HG03139 (cell line): ENCODE measurements around the gene LOXL1.
A peak's percentile ranks its signal among the peaks of the same experiment; 100 is the strongest.
"Not testable (repeated sequence)": the region's sequence is repeated elsewhere in the genome, so short reads cannot be mapped to it uniquely, and the experiment has no call there.

Source experiments
- ATAC-seq: cut with Tn5 transposase; IDR thresholded peaks from one replicate; pipeline ENCODE4 v1.9.1; 2021; ENCODE audit not compliant: unreplicated experiment

Gene LOXL1

DNA sequence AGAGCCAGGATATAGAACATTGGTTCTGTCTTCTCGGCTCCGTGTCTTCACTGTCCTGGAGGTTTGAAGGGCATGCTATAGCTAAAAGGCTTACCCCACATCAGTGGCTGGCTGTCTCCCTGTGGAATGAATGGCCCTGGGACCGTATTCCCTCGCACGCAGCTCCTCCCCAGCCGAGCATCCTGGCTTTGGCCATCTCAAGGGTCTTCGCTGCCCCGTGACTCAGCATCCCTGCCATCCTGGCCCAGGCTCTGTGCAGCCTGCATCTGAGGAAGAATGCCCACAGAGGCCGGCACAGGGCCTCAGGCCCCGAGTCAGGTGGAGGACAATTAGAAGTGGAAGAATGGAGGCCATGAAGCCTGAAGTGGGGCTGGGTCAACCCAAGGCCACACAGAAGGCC is 11.0 kb downstream of the LOXL1 start:
- ATAC-seq: no peak

- no peak for ATAC-seq
Observed at GRCh38 chr15:73937726-73938125, 11.5 kb downstream of the LOXL1 start.

GRCh38 chr15:73938516-73938915 is 12.3 kb downstream of the LOXL1 start:
- not testable (repeated sequence) for ATAC-seq

GRCh38 chr15:73939138-73939537 is 12.9 kb downstream of the LOXL1 start:
- ATAC-seq: no peak

DNA sequence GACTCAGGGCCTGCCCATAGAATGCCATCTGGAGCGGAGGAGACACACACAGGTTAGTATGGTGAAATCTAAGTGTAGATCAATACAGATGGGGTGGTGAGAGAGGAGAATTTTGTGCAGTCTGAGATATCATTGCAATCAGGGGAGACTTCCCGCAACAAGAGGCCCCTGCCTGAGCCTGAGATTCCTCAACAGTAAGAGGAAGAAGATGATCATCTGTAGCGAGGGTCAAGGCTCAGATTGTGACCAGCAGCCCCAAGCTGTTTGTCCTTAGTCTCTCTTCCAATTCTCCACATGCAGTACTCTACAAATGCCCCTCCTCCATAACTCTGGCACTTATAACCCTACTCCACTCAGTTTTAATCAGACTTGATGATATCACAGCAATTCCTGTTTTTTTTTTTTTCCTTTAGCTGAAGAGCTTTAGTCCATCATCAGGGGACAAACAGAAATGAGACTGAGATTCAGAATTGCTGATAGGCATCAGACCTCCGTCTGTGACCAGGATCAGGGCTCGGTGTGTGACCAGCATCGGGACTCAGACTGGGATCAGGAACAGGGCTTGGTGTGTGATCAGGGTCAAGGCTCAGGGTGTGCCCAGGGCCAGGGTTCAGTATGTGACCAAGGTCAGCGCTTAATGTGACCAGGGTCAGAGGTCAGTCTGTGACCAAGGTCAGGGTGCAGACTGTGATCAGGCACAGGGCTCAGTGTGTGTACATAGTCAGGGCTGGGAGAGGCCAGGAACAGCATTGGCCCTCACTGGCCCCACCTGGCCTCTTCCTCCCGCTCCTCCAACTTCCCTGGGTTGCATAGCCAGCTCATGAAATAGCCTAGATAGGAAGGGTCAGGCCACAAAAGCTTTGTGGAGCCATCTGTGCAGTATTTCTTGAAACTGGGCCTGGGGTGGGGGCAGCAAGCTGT is 14.1 kb downstream of the LOXL1 start:
- no peak for ATAC-seq

DNA sequence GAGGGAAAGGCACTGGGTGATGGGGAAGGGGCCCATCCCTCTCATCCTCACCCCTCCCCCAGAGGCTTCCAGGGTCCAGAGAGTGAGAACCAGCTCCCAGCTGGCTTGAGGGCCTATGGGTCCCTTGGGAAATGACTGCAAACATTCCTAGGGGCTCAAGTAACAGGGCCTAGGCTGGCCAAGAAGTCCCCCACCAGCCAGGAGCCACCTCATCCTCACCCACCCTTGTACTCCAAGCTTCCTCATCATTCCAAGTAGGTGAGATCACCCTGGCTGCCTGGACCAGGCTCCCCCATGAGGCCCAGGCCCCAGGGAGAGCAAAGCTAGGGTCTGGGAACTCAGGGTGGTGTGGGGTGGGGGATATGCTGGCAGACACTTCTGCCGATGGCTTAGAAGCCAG is 14.8 kb downstream of the LOXL1 start:
- ATAC-seq: no peak

- no peak for ATAC-seq
Observed at GRCh38 chr15:73941449-73941848, 15.2 kb downstream of the LOXL1 start.

DNA sequence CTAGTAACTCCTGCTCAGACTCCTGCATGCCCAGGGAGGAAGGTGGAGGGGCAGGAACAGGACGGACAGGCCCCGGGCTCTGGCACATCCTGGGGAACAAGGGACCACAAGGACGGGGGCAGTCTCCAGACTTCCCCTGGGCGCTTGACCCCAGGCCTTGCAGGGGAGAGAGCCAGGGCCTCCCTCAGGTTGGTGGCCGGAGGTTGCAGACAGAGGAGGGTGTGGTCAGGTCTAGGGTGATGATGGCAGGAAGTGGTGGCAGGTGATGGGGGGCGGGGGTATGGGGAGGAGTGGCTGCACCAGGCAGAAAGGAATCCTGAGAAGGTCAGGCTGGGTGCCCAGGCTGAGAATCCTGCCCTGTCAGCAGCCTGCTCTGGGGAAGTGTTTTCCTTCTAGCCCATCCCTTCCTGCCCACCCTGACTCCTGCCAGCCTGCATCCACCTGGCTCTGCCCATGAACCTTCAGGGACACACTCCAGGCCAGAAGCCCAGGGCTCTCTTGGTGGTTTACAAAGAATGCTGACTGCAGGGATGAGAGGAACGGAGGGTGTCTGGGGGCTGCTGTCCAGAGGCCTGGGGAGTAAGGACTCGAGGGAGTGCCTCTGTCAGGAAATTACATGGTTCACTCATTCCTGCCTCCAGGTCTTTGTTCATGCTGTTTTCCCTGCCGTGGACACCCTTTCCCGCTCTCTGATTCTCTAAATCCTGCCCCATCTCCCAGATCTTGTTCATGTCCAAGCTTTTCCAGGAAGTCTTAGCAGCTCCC is 15.8 kb downstream of the LOXL1 start:
- ATAC-seq: no peak

DNA sequence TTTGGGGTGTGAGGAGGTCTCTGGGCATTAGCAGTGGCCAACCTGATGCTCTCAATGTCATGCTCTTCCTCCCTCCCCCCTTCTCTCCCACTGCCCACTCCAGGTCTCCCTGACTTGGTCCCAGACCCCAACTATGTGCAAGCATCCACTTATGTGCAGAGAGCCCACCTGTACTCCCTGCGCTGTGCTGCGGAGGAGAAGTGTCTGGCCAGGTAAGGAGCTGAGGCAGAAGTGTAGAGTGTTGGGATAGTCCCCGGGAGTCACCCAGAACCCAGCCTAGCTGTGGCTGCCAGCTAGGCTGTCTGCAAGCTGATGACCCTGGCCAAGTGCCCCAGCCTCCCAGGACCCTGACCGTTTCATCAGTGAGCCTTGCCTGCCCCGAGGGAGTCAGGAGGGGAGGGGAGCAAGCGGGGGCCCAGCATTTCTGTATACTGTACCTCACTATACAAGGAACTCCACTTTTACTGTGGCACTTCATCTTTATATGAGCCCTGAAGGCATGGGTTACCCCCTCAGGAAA is 16.5 kb downstream of the LOXL1 start:
- no peak for ATAC-seq

- no peak for ATAC-seq
Observed at GRCh38 chr15:73944161-73945129, 18.2 kb downstream of the LOXL1 start.

GRCh38 chr15:73945130-73945508 is 18.9 kb downstream of the LOXL1 start:
- no peak for ATAC-seq

GRCh38 chr15:73946046-73946721 is 19.9 kb downstream of the LOXL1 start:
- ATAC-seq: no peak

GRCh38 chr15:73946795-73947370 is 20.6 kb downstream of the LOXL1 start:
- no peak for ATAC-seq

DNA sequence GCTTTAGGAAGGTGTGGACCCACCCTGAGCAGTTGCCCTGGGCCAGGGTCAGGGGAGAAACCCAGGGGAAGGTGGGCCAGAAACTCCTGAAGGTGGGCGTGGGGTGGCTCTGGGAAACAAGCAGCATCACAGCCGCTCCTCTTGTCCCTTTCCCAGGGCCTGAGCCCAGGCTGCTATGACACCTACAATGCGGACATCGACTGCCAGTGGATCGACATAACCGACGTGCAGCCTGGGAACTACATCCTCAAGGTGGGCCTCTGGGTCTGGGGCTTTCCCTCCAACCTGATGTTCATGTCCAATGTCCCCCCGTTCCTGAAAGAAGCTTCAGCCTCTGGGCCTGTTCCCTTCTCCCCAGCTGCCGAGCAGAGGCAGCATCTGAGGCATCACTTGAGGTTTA is 21.4 kb downstream of the LOXL1 start:
- no peak for ATAC-seq

DNA sequence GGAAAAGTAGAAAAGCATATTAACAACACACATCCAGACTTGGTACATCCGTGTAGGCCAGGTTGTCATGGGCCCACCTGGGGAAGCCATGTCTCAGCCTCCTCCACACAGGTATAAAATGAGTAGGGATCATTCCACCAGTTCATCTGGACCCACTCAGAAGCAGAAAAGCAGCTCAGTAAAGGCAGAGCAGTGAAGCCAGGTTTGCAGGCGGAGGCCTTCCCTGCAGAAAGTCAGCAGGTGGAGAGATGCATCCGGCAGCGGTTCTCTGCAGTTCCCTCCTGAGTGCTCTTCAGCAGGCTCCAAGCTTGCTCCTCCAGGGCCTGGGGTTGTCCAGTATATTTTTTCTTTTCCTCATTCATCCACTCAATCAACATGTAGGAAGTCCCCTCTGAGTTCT is 22.1 kb downstream of the LOXL1 start:
- no peak for ATAC-seq

DNA sequence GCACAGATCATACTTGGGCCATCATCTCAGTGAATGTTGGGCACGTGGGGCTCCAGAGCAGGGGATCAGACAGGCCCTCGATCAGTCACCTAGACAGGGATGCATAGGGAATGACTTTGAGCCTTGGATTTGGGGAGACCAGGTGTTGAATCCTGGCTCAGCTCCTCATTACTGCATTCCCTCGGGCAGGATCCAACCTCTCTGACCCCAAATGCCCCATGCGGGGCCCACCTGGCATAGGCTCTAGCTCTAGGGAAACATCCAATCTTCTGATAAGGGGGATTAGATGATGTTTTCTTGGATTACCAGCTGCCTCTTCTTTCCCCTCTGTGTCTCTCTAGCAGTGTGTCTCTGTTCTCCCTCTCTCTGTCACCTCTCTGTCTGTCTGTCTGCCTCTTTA is 22.7 kb downstream of the LOXL1 start:
- no peak for ATAC-seq

- no peak for ATAC-seq
Observed at GRCh38 chr15:73949496-73949895, 23.2 kb downstream of the LOXL1 start.

DNA sequence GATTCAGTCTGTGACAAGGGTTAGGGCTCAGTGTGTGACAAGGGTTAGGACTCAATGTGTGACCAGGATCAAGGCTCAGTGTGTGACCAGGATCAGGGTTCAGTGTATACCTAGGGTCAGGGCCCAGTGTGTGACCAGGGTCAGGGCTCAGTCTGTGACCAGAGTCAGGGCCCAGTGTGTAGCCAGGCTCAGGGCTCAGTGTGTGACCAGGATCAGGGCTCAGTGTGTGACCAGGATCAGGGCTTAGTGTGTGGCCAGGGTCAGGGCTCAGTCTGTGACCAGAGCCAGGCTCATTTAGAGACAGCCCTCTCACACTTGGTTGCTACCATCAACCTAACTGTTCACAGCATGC is 24.2 kb downstream of the LOXL1 start:
- ATAC-seq: no peak

DNA sequence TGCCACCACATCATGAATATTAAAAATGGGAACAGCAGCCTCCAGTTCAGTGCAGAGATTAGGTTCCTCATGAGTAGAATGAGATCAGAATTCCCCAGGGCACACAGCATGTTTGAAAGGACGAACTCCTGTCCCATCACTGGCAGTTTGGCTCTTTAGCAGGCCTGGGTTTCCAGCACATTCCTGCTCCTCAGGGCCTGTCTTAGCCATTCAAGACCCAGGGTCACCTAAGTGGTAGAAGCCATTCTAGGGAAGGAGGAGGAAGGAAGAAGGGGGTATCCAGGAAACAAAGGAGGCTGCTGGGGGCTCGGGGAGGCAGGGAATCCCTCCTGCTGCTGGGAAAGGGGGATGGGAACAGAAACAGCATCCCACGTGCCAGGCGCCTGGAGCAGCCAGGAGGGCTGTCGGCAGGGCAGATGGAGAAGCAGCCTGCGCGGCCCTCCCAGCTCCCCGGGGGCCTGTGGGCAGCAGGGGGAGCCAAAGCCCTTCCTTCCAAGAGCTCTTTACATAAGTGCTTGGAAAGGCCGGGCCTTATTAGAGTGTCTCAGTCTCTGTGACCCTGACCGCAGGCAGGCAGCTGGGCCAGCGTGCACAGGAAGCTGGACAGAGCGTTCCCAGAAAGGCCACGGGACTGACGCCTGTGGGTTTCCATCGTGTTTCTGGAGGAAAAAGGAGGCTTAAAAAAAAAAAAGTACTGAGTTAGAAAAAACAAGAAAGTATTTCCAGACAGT is 24.7 kb downstream of the LOXL1 start:
- ATAC-seq: peak; percentile 53
